Hematopoietic multipotent progenitor cell treated with erythropoietin and hydrocortisone succinate and interleukin-3 and kit ligand, for 15 days (in vitro differentiated cells): Measurements from ENCODE around the gene ABCA13.

Experiments used
- DNase-seq: peaks from one replicate; pipeline ENCODE4 v3.0.0-alpha.2; 2015; ENCODE audit warnings: low spot score

Gene ABCA13

GRCh38 chr7:48300301-48300700 is 129.0 kb downstream of the ABCA13 start:
- DNase-seq: no peak

- no peak for DNase-seq
These were observed 129.9 kb downstream of the ABCA13 start for GRCh38 chr7:48301201-48301600.

GRCh38 chr7:48304641-48305040 is 133.4 kb downstream of the ABCA13 start:
- no peak for DNase-seq

GRCh38 chr7:48305661-48306060 is 134.4 kb downstream of the ABCA13 start:
- DNase-seq: no peak

- no peak for DNase-seq
These were observed 135.9 kb downstream of the ABCA13 start for GRCh38 chr7:48307041-48307714.

GRCh38 chr7:48309720-48310119 is 138.5 kb downstream of the ABCA13 start:
- no peak for DNase-seq

GRCh38 chr7:48311464-48312100 is 140.3 kb downstream of the ABCA13 start:
- no peak for DNase-seq

- no peak for DNase-seq
These were observed 140.9 kb downstream of the ABCA13 start for GRCh38 chr7:48312151-48312550.

GRCh38 chr7:48316768-48317167 is 145.5 kb downstream of the ABCA13 start:
- no peak for DNase-seq

- no peak for DNase-seq
These were observed 146.1 kb downstream of the ABCA13 start for GRCh38 chr7:48317360-48317759.

GRCh38 chr7:48321319-48322010 is 150.2 kb downstream of the ABCA13 start:
- no peak for DNase-seq

GRCh38 chr7:48337012-48337621 is 165.9 kb downstream of the ABCA13 start:
- DNase-seq: no peak

- DNase-seq: no peak
These were observed 166.5 kb downstream of the ABCA13 start for GRCh38 chr7:48337781-48338180.

- DNase-seq: no peak
These were observed 176.1 kb downstream of the ABCA13 start for GRCh38 chr7:48347230-48347825.

GRCh38 chr7:48350515-48350914 is 179.3 kb downstream of the ABCA13 start:
- no peak for DNase-seq

- DNase-seq: no peak
These were observed 180.6 kb downstream of the ABCA13 start for GRCh38 chr7:48351900-48352299.

- no peak for DNase-seq
These were observed 184.1 kb downstream of the ABCA13 start for GRCh38 chr7:48355346-48355745.

GRCh38 chr7:48360574-48360973 is 189.3 kb downstream of the ABCA13 start:
- DNase-seq: no peak

- no peak for DNase-seq
These were observed 191.9 kb downstream of the ABCA13 start for GRCh38 chr7:48363174-48363573.

- DNase-seq: no peak
These were observed 193.8 kb downstream of the ABCA13 start for GRCh38 chr7:48365010-48365409.

- DNase-seq: no peak
These were observed 194.8 kb downstream of the ABCA13 start for GRCh38 chr7:48366096-48366495.

- DNase-seq: no peak
These were observed 205.0 kb downstream of the ABCA13 start for GRCh38 chr7:48376263-48376662.

- no peak for DNase-seq
These were observed 209.7 kb downstream of the ABCA13 start for GRCh38 chr7:48380921-48381320.
